IMR-90 (cell line): ENCODE results near the gene POLE3. TPM values are rescaled to one million over a fixed set of nuclear protein-coding genes. Genes with fewer than 3 reads are reported as not detected.

Source experiments
- ATAC-seq: fragments of 200-7000 bp; cut with Tn5 transposase; 2 replicates; pipeline ENCODE4 v1.9.1; 2020; ENCODE audit warnings: low read depth, mild to moderate bottlenecking, moderate library complexity
- BruUV-seq: library from RNA; stranded (reverse); fragments of 400-500 nt; replicated peaks from 2 replicates; lab custom pipeline; 2021; lab: Mats Ljungman, UMichigan
- CTCF ChIA-PET: fragments of 300-600 bp; formaldehyde crosslinking; extraction: SDS; loops from one replicate; lab custom pipeline; 2021; ENCODE audit warnings: antibody characterized with exemption; lab: Yijun Ruan, JAX
- POLR2A ChIA-PET: fragments of 300-600 bp; sonication (Branson Sonifier 250); formaldehyde crosslinking; loops from one replicate; lab custom pipeline; 2022; ENCODE audit warnings: antibody characterized with exemption; ENCODE audit not compliant: unreplicated experiment; lab: Charles Lee
- DNase-seq: peaks from one replicate; pipeline ENCODE4 v3.0.0; 2013
- H2AFZ ChIP-seq: replicated peaks from 2 replicates; pipeline ENCODE3; 2013; ENCODE audit warnings: low read length, mild to moderate bottlenecking; ENCODE audit not compliant: poor library complexity
- H2AK5ac ChIP-seq: 2 replicates; pipeline ENCODE4 v1.6.1; 2013; ENCODE audit warnings: low read depth, low read length, inconsistent platforms
- H2AK9ac ChIP-seq: replicated peaks from 2 replicates; pipeline ENCODE3; 2013; ENCODE audit warnings: mild to moderate bottlenecking, low read depth, low read length, moderate library complexity; ENCODE audit not compliant: poor library complexity
- H2BK120ac ChIP-seq: 2 replicates; pipeline ENCODE4 v1.6.1; 2013; ENCODE audit warnings: low read depth, low read length, inconsistent platforms
- H2BK15ac ChIP-seq: 3 replicates; pipeline ENCODE4 v1.6.1; 2013; ENCODE audit warnings: low read depth, low read length, inconsistent platforms
- H2BK20ac ChIP-seq: 2 replicates; pipeline ENCODE4 v1.6.1; 2013; ENCODE audit warnings: low read depth, mild to moderate bottlenecking, inconsistent platforms, low read length, moderate library complexity
- H2BK5ac ChIP-seq: 2 replicates; pipeline ENCODE4 v1.6.1; 2013; ENCODE audit warnings: mild to moderate bottlenecking, low read depth, low read length, inconsistent platforms; ENCODE audit not compliant: poor library complexity, severe bottlenecking
- H3K14ac ChIP-seq: replicated peaks from 2 replicates; pipeline ENCODE4 v1.6.1; 2013; ENCODE audit warnings: low read depth, low read length, inconsistent platforms
- H3K18ac ChIP-seq: 2 replicates; pipeline ENCODE4 v1.6.1; 2013; ENCODE audit warnings: low read depth, low read length, control low read depth
- H3K23ac ChIP-seq: 2 replicates; pipeline ENCODE4 v1.6.1; 2013; ENCODE audit warnings: low read depth, low read length, inconsistent platforms
- H3K27ac ChIP-seq: 2 replicates; pipeline ENCODE4 v1.5.1; 2013; ENCODE audit warnings: mild to moderate bottlenecking, control low read depth, low read length; ENCODE audit not compliant: insufficient read depth
- H3K27me3 ChIP-seq: 2 replicates; pipeline ENCODE4 v1.6.1; 2013; ENCODE audit warnings: low read length; ENCODE audit not compliant: control insufficient read depth, insufficient read depth
- H3K36me3 ChIP-seq: 2 replicates; pipeline ENCODE4 v1.6.1; 2013; ENCODE audit warnings: low read length, mixed read lengths; ENCODE audit not compliant: control insufficient read depth, insufficient read depth
- H3K4ac ChIP-seq: 2 replicates; pipeline ENCODE4 v1.6.1; 2013; ENCODE audit warnings: low read depth, low read length, inconsistent platforms
- H3K4me1 ChIP-seq: 2 replicates; pipeline ENCODE4 v1.6.1; 2013; ENCODE audit warnings: low read length, mixed read lengths; ENCODE audit not compliant: control insufficient read depth, insufficient read depth
- H3K4me2 ChIP-seq: 2 replicates; pipeline ENCODE4 v1.6.1; 2013; ENCODE audit warnings: low read depth, mild to moderate bottlenecking, control low read depth, low read length, moderate library complexity
- H3K4me3 ChIP-seq: 2 replicates; pipeline ENCODE4 v1.5.1; 2013; ENCODE audit warnings: low read depth, mild to moderate bottlenecking, control low read depth, low read length, moderate library complexity; ENCODE audit not compliant: insufficient read depth
- H3K56ac ChIP-seq: 2 replicates; pipeline ENCODE4 v1.6.1; 2013; ENCODE audit warnings: low read length, inconsistent platforms; ENCODE audit not compliant: insufficient read depth; ENCODE audit errors: extremely low read depth
- H3K79me1 ChIP-seq, 2 experiments: 2 replicates each; pipeline ENCODE4 v1.6.1; 2013; ENCODE audit warnings: low read length in 2 of 2, inconsistent platforms in 1 of 2, low read depth in 1 of 2
- H3K9ac ChIP-seq: 2 replicates; pipeline ENCODE4 v1.6.1; 2013; ENCODE audit warnings: low read depth, low read length, control low read depth
- H3K9me1 ChIP-seq: 2 replicates; pipeline ENCODE4 v1.6.1; 2013; ENCODE audit warnings: low read length, inconsistent platforms; ENCODE audit not compliant: insufficient read depth
- H3K9me3 ChIP-seq: 2 replicates; pipeline ENCODE4 v1.6.1; 2013; ENCODE audit warnings: low read length; ENCODE audit not compliant: control insufficient read depth, insufficient read depth
- H4K20me1 ChIP-seq: 2 replicates; pipeline ENCODE4 v1.6.1; 2013; ENCODE audit warnings: low read length, inconsistent platforms; ENCODE audit not compliant: insufficient read depth
- H4K5ac ChIP-seq: 2 replicates; pipeline ENCODE4 v1.6.1; 2013; ENCODE audit warnings: mild to moderate bottlenecking, low read depth, low read length, control low read depth
- H4K8ac ChIP-seq, 2 experiments: 2 replicates each; pipeline ENCODE4 v1.6.1; 2013; ENCODE audit warnings: low read depth in 2 of 2, low read length in 2 of 2, control low read depth in 1 of 2, inconsistent platforms in 1 of 2
- H4K91ac ChIP-seq: 2 replicates; pipeline ENCODE4 v1.6.1; 2013; ENCODE audit warnings: low read depth, low read length, inconsistent platforms; ENCODE audit not compliant: insufficient read depth
- CEBPB ChIP-seq: IDR thresholded peaks from 2 replicates; pipeline ENCODE4 v1.6.1; 2012; ENCODE audit warnings: low read depth, low read length, improper control_type of control experiment
- CHD1 ChIP-seq: IDR thresholded peaks from 2 replicates; pipeline ENCODE4 v1.6.1; 2012; ENCODE audit warnings: low read depth, low read length, improper control_type of control experiment
- RCOR1 ChIP-seq: IDR thresholded peaks from 2 replicates; pipeline ENCODE4 v1.6.1; 2012; ENCODE audit warnings: mild to moderate bottlenecking, low read length, improper control_type of control experiment; ENCODE audit not compliant: insufficient replicate concordance
- USF2 ChIP-seq: fragments of 150-350 bp; IDR thresholded peaks from 2 replicates; pipeline ENCODE4 v1.6.1; 2017; ENCODE audit warnings: mild to moderate bottlenecking, antibody characterized with exemption, low read length, low read depth
- WGBS, 2 experiments: methylation state at CpG; one replicate each; pipeline versions ENCODE4 v1.1.5 to v1.1.7; 2013; ENCODE audit warnings: missing lambda C conversion rate in 2 of 2; ENCODE audit not compliant: insufficient read length in 1 of 2; ENCODE audit errors: extremely low coverage in 2 of 2; 5-methylcytosine and 5-hydroxymethylcytosine counted together
- dilution Hi-C: fragments of 300-500 bp; cut with HindIII; formaldehyde crosslinking; loops from one replicate; pipeline ENCODE4 v1.14.3; 2018; ENCODE audit warnings: low sequenced_read_pairs; ENCODE audit not compliant: unreplicated experiment
- in situ Hi-C: fragments of 300-500 bp; cut with MboI; formaldehyde crosslinking; loops from 3 replicates; pipeline ENCODE4 v1.14.3; 2019; ENCODE audit warnings: low sequenced_read_pairs, inconsistent platforms, mixed read lengths
- intact Hi-C: fragments of 100-400 bp; cut with micrococcal nuclease; formaldehyde crosslinking; loops from 2 replicates; pipeline ENCODE4 v1.10.0; 2022
- polyA plus RNA-seq, 3 experiments: library from polyadenylated mRNA; depleted of rRNA; stranded (reverse); fragments of >200 nt; gene quantifications; 2 replicates each; pipeline ENCODE4 v1.2.3, GENCODE V29; 2012; ENCODE audit warnings: low replicate concordance in 1 of 3
- total RNA-seq: library from RNA; depleted of rRNA; stranded (reverse); fragments of >200 nt; gene quantifications from 2 replicates; pipeline ENCODE4 v1.2.3, GENCODE V29; 2012

POLE3 gene
- total and polyA plus RNA-seq, 2 of the 4 experiments (the other 2 are of a cell fraction): 34.8 to 43.0 TPM

- ATAC-seq (no peak), DNase-seq (no peak)
- Histone ChIP-seq H3K4me1 (no peaks in the 10 kb centered on the region), H3K9me3 (no peaks in the 10 kb centered on the region), H3K23ac (no peak overlapping the region), H2BK120ac (no peak overlapping the region), H3K18ac (no peak overlapping the region), H3K4me2 (no peak overlapping the region), H4K8ac (no peak overlapping the region), H3K36me3 (peaks cover 49% of the 10 kb centered on the region), H3K14ac (no peak overlapping the region), H3K79me1 (peaks cover 3% of the 10 kb centered on the region in 2 experiments; a peak in 2 of 4 replicates), H2BK5ac (no peak overlapping the region), H3K27me3 (no peaks in the 10 kb centered on the region), H3K9ac (no peak overlapping the region), H2BK15ac (no peak overlapping the region), H4K20me1 (no peaks in the 10 kb centered on the region), H3K4ac (no peak overlapping the region), H3K4me3 (no peak overlapping the region), H2AK5ac (no peak overlapping the region), H4K5ac (no peak overlapping the region), H2AFZ (no peak overlapping the region), H2BK20ac (no peak overlapping the region), H2AK9ac (no peak overlapping the region), H3K27ac (no peak overlapping the region), H4K91ac (no peak overlapping the region), H3K9me1 (peaks cover 3% of the 10 kb centered on the region; the same call in 1 of the 2 replicates), H3K56ac (no peak overlapping the region)
- 91% methylated on average over 7 of the region's 17 CpGs; no CpG with 5 or more reads in 1 of the 2 experiments for WGBS, 2 experiments
- intact Hi-C loops: no loop called here
- CTCF ChIA-PET: no interaction called here
- TF ChIP-seq USF2: no peak
- TF ChIP-seq CHD1: no peak
- TF ChIP-seq CEBPB: no peak
- no peak for TF ChIP-seq RCOR1
- in situ Hi-C loops: no loop called here
- POLR2A ChIA-PET: no interaction called here
- dilution Hi-C loops: no loop called here
- BruUV-seq: no TSS peak
Observed at GRCh38 chr9:113390192-113390960, 20.1 kb downstream of the POLE3 start.
